Adrenal gland (tissue), 5 donors: ENCODE measurements around the gene CFAP251.

Source experiments
- CTCF ChIP-seq, 6 experiments: fragments of 450-650 bp in 4 of 6; fragments of 200-600 bp in 2 of 6; sonication (generic) in 1 of 6; IDR thresholded peaks; 1 replicate in 5 of 6; 2 replicates in 1 of 6; pipeline versions ENCODE4 v1.5.1 to v1.8.0; 2016 to 2021; ENCODE audit warnings: antibody characterized with exemption in 6 of 6, mild to moderate bottlenecking in 2 of 6, moderate library complexity in 1 of 6
- POLR2A ChIP-seq, 2 donors: fragments of 450-650 bp; IDR thresholded peaks; one replicate each; pipeline ENCODE4 v1.6.1; 2017; ENCODE audit warnings: antibody characterized with exemption in 2 of 2, mild to moderate bottlenecking in 2 of 2, moderate library complexity in 1 of 2
- donor health status: DM: no; HTN: no; CAD: no.

- TF ChIP-seq CTCF (IDR thresholded peaks at IDR 0.05) (peak; percentile 56 to 97 (median 74)), POLR2A (IDR thresholded peaks at IDR 0.05) (no peak)
Measured at GRCh38 chr12:121917950-121918678, at the start of gene CFAP251.
